Forelimb muscle (tissue), 1 donor: ENCODE measurements around the gene UBN1. TPM values are rescaled to one million over a fixed set of nuclear protein-coding genes. Genes with fewer than 3 reads are reported as not detected.
"Not testable (repeated sequence)": the region's sequence is repeated elsewhere in the genome, so short reads cannot be mapped to it uniquely, and the experiment has no call there.

ENCODE experiments used
- DNase-seq: peaks from one replicate; pipeline ENCODE4 v3.0.0-alpha.2; 2013; ENCODE audit warnings: low read depth
- polyA plus RNA-seq: library from polyadenylated mRNA; unstranded; fragments of 120-200 nt; gene quantifications from one replicate; pipeline ENCODE4 v1.2.1, GENCODE V29; 2013; ENCODE audit not compliant: insufficient read length

Gene UBN1
- polyA plus RNA-seq, 1 donor, result 17.9 TPM

- no peak for DNase-seq
These were observed 36.9 kb downstream of the UBN1 start for GRCh38 chr16:4884209-4884608.

GRCh38 chr16:4884972-4885874, 37.9 kb downstream of the UBN1 start:
- no peak for DNase-seq

GRCh38 chr16:4886151-4886550, 38.9 kb downstream of the UBN1 start:
- DNase-seq, result no peak

GRCh38 chr16:4888428-4889135, 41.3 kb downstream of the UBN1 start:
- no peak for DNase-seq

GRCh38 chr16:4890026-4890425, 42.7 kb downstream of the UBN1 start:
- DNase-seq, result no peak

GRCh38 chr16:4890686-4891085, 43.4 kb downstream of the UBN1 start:
- DNase-seq, result no peak

GRCh38 chr16:4891097-4891885, 44.0 kb downstream of the UBN1 start:
- no peak for DNase-seq

- no peak for DNase-seq
These were observed 44.6 kb downstream of the UBN1 start for GRCh38 chr16:4891886-4892216.

- DNase-seq, result no peak
These were observed 45.3 kb downstream of the UBN1 start for GRCh38 chr16:4892361-4893102.

- DNase-seq, result no peak
These were observed 46.0 kb downstream of the UBN1 start for GRCh38 chr16:4893103-4893862.

GRCh38 chr16:4894276-4895150, 47.2 kb downstream of the UBN1 start:
- DNase-seq, result no peak

- DNase-seq, result no peak
These were observed 48.1 kb downstream of the UBN1 start for GRCh38 chr16:4895366-4895765.

- not testable (repeated sequence) for DNase-seq
These were observed 49.5 kb downstream of the UBN1 start for GRCh38 chr16:4896761-4897160.

- no peak for DNase-seq
These were observed 50.0 kb downstream of the UBN1 start for GRCh38 chr16:4897328-4897727.

- no peak for DNase-seq
These were observed 51.7 kb downstream of the UBN1 start for GRCh38 chr16:4898811-4899473.

GRCh38 chr16:4899474-4899846, 52.2 kb downstream of the UBN1 start:
- no peak for DNase-seq

GRCh38 chr16:4900036-4900435, 52.8 kb downstream of the UBN1 start:
- DNase-seq, result no peak

GRCh38 chr16:4900750-4901149, 53.5 kb downstream of the UBN1 start:
- DNase-seq, result no peak

- DNase-seq, result no peak
These were observed 54.8 kb downstream of the UBN1 start for GRCh38 chr16:4902038-4902437.
